HG03469 (cell line): ENCODE data around the gene DENND5B.
"Not testable (repeated sequence)": the region's sequence is repeated elsewhere in the genome, so short reads cannot be mapped to it uniquely, and the experiment has no call there.

ENCODE experiments used
- ATAC-seq: cut with Tn5 transposase; IDR thresholded peaks from one replicate; pipeline ENCODE4 v1.9.1; 2021; ENCODE audit warnings: mild to moderate bottlenecking, moderate library complexity, moderate number of reproducible peaks; ENCODE audit not compliant: unreplicated experiment

Gene DENND5B

GRCh38 chr12:31590642-31591379 lies at the start of gene DENND5B:
DENND5B (minus strand) TSS chr12:31591136; CDS start chr12:31590832, 304 bp downstream.
- ATAC-seq = peak; percentile 28

GRCh38 chr12:31634620-31635019 lies 43.7 kb upstream of the DENND5B start:
- ATAC-seq = no peak

- ATAC-seq = no peak
Observed at GRCh38 chr12:31633464-31633863, 42.5 kb upstream of the DENND5B start.

- ATAC-seq = no peak
Observed at GRCh38 chr12:31631809-31632208, 40.9 kb upstream of the DENND5B start.

GRCh38 chr12:31631023-31631724 lies 40.2 kb upstream of the DENND5B start:
- no peak for ATAC-seq

- ATAC-seq = no peak
Observed at GRCh38 chr12:31629756-31630732, 39.1 kb upstream of the DENND5B start.

GRCh38 chr12:31627456-31628054 lies 36.6 kb upstream of the DENND5B start:
- no peak for ATAC-seq

GRCh38 chr12:31626270-31626995 lies 35.5 kb upstream of the DENND5B start:
- no peak for ATAC-seq

GRCh38 chr12:31622038-31622437 lies 31.1 kb upstream of the DENND5B start:
- no peak for ATAC-seq

- ATAC-seq = no peak
Observed at GRCh38 chr12:31620311-31620710, 29.4 kb upstream of the DENND5B start.

- no peak for ATAC-seq
Observed at GRCh38 chr12:31618228-31619025, 27.5 kb upstream of the DENND5B start.

GRCh38 chr12:31612819-31613218 lies 21.9 kb upstream of the DENND5B start:
- no peak for ATAC-seq

- not testable (repeated sequence) for ATAC-seq
Observed at GRCh38 chr12:31608299-31608698, 17.4 kb upstream of the DENND5B start.

GRCh38 chr12:31605531-31605930 lies 14.6 kb upstream of the DENND5B start:
- no peak for ATAC-seq

GRCh38 chr12:31603546-31604009 lies 12.6 kb upstream of the DENND5B start:
- ATAC-seq = peak; percentile 88

- no peak for ATAC-seq
Observed at GRCh38 chr12:31600750-31601149, 9.8 kb upstream of the DENND5B start.

GRCh38 chr12:31600252-31600651 lies 9.3 kb upstream of the DENND5B start:
- no peak for ATAC-seq

- peak; percentile 42 for ATAC-seq
Observed at GRCh38 chr12:31599053-31599452, 8.1 kb upstream of the DENND5B start.

GRCh38 chr12:31597066-31597465 lies 6.1 kb upstream of the DENND5B start:
- no peak for ATAC-seq
